ENCODE results near the gene MAP4K2.
A peak's percentile ranks its signal among the peaks of the same experiment; 100 is the strongest.

DNA sequence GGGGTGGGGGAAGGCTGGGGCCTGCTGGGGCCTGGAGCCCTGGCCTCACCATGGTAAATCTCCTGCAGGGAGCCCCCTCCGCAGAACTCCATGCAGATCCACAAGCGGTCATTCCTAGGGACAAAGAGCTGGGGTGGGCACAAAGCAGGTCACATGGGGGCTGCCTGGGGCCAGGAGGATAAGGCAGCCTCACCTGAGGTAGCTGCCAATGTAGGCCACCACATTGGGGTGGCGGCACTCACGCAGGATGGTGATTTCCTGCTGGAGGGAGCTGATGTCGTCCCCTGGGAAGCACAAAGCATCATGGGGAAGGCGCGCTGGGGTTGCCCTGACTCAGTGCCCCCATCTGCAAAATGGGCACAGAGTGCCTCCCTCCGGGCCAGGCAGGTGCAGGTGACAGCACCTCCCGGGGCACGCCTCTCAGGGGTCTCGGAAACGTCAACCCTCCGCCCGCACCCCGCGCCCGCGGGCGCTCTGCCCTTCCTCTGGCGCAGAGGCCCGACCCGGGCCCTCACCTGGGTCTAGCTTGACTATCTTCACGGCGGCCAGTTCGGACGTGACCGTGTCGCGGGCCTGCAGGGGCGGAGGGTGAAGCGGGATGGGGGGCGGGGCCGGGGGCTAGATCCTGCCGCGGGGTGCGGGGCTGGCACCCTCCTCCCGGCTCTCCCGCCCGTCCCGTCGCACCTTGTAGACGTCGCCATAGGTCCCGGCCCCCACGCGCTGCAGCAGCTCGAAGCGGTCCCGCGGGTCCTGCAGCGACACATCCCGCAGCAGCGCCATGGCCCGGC lies 450 bp downstream of the MAP4K2 start:
- TF ChIP-seq SRSF3 (IDR thresholded peaks at IDR 0.05; ENCODE audit: insufficient read depth, low read length) = no peak
- TF ChIP-seq, protein P1, sequence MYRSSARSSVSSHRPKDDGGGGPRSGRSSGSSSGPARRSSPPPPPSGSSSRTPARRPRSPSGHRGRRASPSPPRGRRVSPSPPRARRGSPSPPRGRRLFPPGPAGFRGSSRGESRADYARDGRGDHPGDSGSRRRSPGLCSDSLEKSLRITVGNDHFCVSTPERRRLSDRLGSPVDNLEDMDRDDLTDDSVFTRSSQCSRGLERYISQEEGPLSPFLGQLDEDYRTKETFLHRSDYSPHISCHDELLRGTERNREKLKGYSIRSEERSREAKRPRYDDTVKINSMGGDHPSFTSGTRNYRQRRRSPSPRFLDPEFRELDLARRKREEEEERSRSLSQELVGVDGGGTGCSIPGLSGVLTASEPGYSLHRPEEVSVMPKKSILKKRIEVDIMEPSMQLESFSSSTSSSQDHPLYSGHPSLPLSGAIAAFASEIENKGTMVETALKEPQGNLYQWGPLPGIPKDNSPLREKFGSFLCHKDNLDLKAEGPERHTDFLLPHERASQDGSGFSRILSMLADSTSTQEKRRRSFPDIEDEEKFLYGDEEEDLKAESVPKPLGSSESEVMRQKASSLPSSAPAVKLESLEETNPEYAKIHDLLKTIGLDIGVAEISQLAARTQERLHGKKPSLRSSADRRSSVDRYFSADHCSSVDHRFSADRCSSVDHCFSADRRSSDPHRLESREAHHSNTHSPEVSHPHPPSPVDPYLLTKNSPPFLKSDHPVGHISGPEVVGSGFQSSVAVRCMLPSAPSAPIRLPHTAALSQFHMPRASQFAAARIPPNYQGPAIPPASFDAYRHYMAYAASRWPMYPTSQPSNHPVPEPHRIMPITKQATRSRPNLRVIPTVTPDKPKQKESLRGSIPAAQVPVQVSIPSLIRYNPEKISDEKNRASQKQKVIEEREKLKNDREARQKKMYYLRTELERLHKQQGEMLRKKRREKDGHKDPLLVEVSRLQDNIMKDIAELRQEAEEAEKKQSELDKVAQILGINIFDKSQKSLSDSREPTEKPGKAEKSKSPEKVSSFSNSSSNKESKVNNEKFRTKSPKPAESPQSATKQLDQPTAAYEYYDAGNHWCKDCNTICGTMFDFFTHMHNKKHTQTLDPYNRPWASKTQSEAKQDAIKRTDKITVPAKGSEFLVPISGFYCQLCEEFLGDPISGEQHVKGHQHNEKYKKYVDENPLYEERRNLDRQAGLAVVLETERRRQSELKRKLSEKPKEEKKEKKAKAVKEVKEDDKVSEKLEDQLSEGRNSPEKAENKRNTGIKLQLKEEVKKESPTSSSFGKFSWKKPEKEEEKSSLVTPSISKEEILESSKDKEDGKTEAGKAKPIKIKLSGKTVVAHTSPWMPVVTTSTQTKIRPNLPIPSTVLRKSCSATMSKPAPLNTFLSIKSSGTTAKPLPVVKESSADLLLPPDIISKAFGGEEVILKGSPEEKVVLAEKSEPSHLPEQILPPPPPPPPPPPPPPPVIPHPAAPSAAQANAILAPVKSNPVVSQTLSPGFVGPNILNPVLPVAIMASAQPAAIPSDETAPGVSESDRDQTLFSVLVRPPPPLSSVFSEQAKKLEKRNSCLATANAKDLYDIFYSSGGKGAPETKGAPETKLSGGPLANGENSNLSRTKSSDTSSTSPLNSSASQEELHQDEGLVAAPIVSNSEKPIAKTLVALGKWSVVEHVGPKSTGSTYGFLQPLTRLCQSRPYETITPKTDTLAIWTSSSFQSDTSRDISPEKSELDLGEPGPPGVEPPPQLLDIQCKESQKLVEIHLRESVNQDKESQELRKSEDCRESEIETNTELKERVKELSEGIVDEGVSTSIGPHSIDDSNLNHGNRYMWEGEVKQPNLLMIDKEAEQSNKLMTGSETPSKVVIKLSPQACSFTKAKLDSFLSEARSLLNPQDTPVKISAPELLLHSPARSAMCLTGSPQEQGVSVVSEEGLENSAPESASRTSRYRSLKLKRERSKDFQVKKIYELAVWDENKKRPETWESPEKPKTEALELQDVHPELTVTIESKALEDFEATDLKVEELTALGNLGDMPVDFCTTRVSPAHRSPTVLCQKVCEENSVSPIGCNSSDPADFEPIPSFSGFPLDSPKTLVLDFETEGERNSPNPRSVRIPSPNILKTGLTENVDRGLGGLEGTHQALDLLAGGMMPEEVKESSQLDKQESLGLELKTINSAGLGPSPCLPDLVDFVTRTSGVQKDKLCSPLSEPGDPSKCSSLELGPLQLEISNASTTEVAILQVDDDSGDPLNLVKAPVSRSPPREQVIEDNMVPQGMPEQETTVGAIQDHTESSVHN (IDR thresholded peaks at IDR 0.05; ENCODE audit: borderline replicate concordance in 1 of 2, low read depth in 1 of 2) = no peak
- no peak for TF ChIP-seq JUN (IDR thresholded peaks at IDR 0.05; ENCODE audit: borderline replicate concordance, low read depth, low read length)
- TF ChIP-seq JUN (CRISPR knock-in tag; IDR thresholded peaks at IDR 0.05; ENCODE audit: borderline replicate concordance) = no peak
- no peak for TF ChIP-seq TEAD4 (IDR thresholded peaks at IDR 0.05; ENCODE audit: low read length)
- no peak for TF ChIP-seq TEAD4 (CRISPR knock-in tag; IDR thresholded peaks at IDR 0.05; ENCODE audit: borderline replicate concordance)
- TF ChIP-seq ELF1 (tag; IDR thresholded peaks at IDR 0.05) = no peak
- TF ChIP-seq HMG20A (CRISPR knock-in tag; conservative IDR thresholded peaks at IDR 0.05) = no peak
- no peak for TF ChIP-seq RCOR1 (IDR thresholded peaks at IDR 0.05; ENCODE audit: borderline replicate concordance in 1 of 2, low read depth in 2 of 2, low read length in 2 of 2)
- TF ChIP-seq HDAC2 (IDR thresholded peaks at IDR 0.05) = peak; percentile 37; the same call in 1 of the 2 replicates
- no peak for TF ChIP-seq POLR2AphosphoS5 (IDR thresholded peaks at IDR 0.05; ENCODE audit: control insufficient read depth, insufficient read depth, low read depth, low read length)

All from K562 (cell line).